ENCODE results near the gene TBK1. TPM values are rescaled to one million over a fixed set of nuclear protein-coding genes. Genes with fewer than 3 reads are reported as not detected.

TBK1 gene
- total RNA-seq, 1 experiment from 2014 or later: 23.6 TPM

GRCh38 chr12:64526859-64527258, 74.9 kb downstream of the TBK1 start:
- no peak overlapping the region for H3K4me2 ChIP-seq (ENCODE audit: insufficient read depth, insufficient read length, low read length)
- H4K91ac ChIP-seq (ENCODE audit: insufficient read length, low read depth, low read length): no peak overlapping the region
- H4K20me1 ChIP-seq (ENCODE audit: control insufficient read depth, insufficient read depth, insufficient read length): no peaks in the 10 kb centered on the region
- H3K23me2 ChIP-seq (ENCODE audit: insufficient read length, low read depth, low read length, poor library complexity, severe bottlenecking): no peaks in the 10 kb centered on the region
- no peak overlapping the region for H2BK5ac ChIP-seq (ENCODE audit: insufficient read length, low read length)
- no peak overlapping the region for H4K8ac ChIP-seq (replicated peaks; ENCODE audit: insufficient read length, low read depth, low read length)
- H3K27ac ChIP-seq (ENCODE audit: insufficient read length, low read depth, low read length): no peak overlapping the region
- H3K9me3 ChIP-seq (ENCODE audit: control insufficient read depth, low read depth, low read length): no peaks in the 10 kb centered on the region
- no peak overlapping the region for H2BK20ac ChIP-seq (ENCODE audit: low read depth, low read length, poor library complexity, severe bottlenecking)
- WGBS (ENCODE audit: extremely low coverage, insufficient read length, low lambda C conversion rate): no CpG with 5 or more reads among the region's 2 CpGs
- no peaks in the 10 kb centered on the region for H3K36me3 Mint-ChIP-seq (ENCODE audit: insufficient read depth in 1 of 3, low read depth in 3 of 3)
- H3K4ac ChIP-seq (ENCODE audit: low read depth, low read length): no peak overlapping the region
- no peak overlapping the region for H3K56ac ChIP-seq (ENCODE audit: insufficient read length, low read depth, low read length)
- no peaks in the 10 kb centered on the region for H3K79me1 ChIP-seq (ENCODE audit: insufficient read depth, low read depth, low read length, poor library complexity, severe bottlenecking)
- peaks cover 16 to 24% of the 10 kb centered on the region in 2 experiments for H3K4me1 Mint-ChIP-seq
- H3K4me1 ChIP-seq (ENCODE audit: insufficient read depth, low read length): peaks cover 9% of the 10 kb centered on the region
- no peak overlapping the region for H3K23ac ChIP-seq (ENCODE audit: insufficient read length, low read depth, low read length)
- H3K14ac ChIP-seq (ENCODE audit: insufficient read depth, low read length): no peak overlapping the region
- H3K18ac ChIP-seq (ENCODE audit: insufficient read length, low read depth, low read length): no peak overlapping the region
- no peak overlapping the region for H3K27ac Mint-ChIP-seq
- H3T11ph ChIP-seq (ENCODE audit: low read length): no peak overlapping the region
- H2BK12ac ChIP-seq (ENCODE audit: insufficient read length, low read depth, low read length): no peak overlapping the region
- no peak overlapping the region for H2BK120ac ChIP-seq (ENCODE audit: low read depth, low read length, poor library complexity, severe bottlenecking)
- H2BK15ac ChIP-seq (ENCODE audit: low read depth, low read length): no peak overlapping the region
- no peak overlapping the region for H3K9ac ChIP-seq (ENCODE audit: extremely low read depth, insufficient read length, low read length)
- H3K9me3 Mint-ChIP-seq: no peaks in the 10 kb centered on the region; a peak in 1 of 5 replicates
- H3K27me3 Mint-ChIP-seq (ENCODE audit: low read depth): no peaks in the 10 kb centered on the region
- TF ChIP-seq CTCF (conservative IDR thresholded peaks at IDR 0.05): no peak
- no peak overlapping the region for H2AK5ac ChIP-seq (ENCODE audit: insufficient read length, low read length)
- no peaks in the 10 kb centered on the region for H3K79me2 ChIP-seq (ENCODE audit: insufficient read depth, low read length)
- DNase-seq: no peak
- no peak overlapping the region for H2AFZ ChIP-seq (ENCODE audit: low read length)
- no peaks in the 10 kb centered on the region for H3K27me3 ChIP-seq (ENCODE audit: insufficient read depth, low read length)
- no peak overlapping the region for H4K5ac ChIP-seq (ENCODE audit: insufficient read length, low read depth, low read length)
- H3K4me3 Mint-ChIP-seq: no peak overlapping the region
